Forelimb muscle (tissue), 1 donor: Measurements from ENCODE around the gene CLDN15. TPM values are rescaled to one million over a fixed set of nuclear protein-coding genes. Genes with fewer than 3 reads are reported as not detected.
A peak's percentile ranks its signal among the peaks of the same experiment; 100 is the strongest.

Source experiments
- DNase-seq: peaks from one replicate; pipeline ENCODE4 v3.0.0-alpha.2; 2013; ENCODE audit warnings: low read depth
- polyA plus RNA-seq: library from polyadenylated mRNA; unstranded; fragments of 120-200 nt; gene quantifications from one replicate; pipeline ENCODE4 v1.2.1, GENCODE V29; 2013; ENCODE audit not compliant: insufficient read length

Gene CLDN15
- polyA plus RNA-seq, 1 donor = 7.4 TPM

GRCh38 chr7:101244375-101245146 is 7.0 kb upstream of the CLDN15 start, which contains the start of gene FIS1:
FIS1 (minus strand) TSS chr7:101245081; CDS start chr7:101245004, 77 bp downstream.
- peak; percentile 81 for DNase-seq

GRCh38 chr7:101243646-101244374 is 6.2 kb upstream of the CLDN15 start:
- DNase-seq = no peak

GRCh38 chr7:101241443-101242349 is 4.1 kb upstream of the CLDN15 start:
- no peak for DNase-seq

GRCh38 chr7:101241015-101241363 is 3.4 kb upstream of the CLDN15 start:
- no peak for DNase-seq

GRCh38 chr7:101240226-101241014 is 2.8 kb upstream of the CLDN15 start:
- no peak for DNase-seq

- no peak for DNase-seq
These were observed 2.3 kb upstream of the CLDN15 start for GRCh38 chr7:101239951-101240220.

GRCh38 chr7:101239191-101239950 is 1.8 kb upstream of the CLDN15 start:
- DNase-seq = no peak

GRCh38 chr7:101238226-101239182 is 902 bp upstream of the CLDN15 start:
- DNase-seq = no peak

GRCh38 chr7:101236292-101236835 is 1.2 kb downstream of the CLDN15 start:
- no peak for DNase-seq

GRCh38 chr7:101235522-101235921 is 2.1 kb downstream of the CLDN15 start:
- no peak for DNase-seq

- no peak for DNase-seq
These were observed 2.6 kb downstream of the CLDN15 start for GRCh38 chr7:101235050-101235449.

- no peak for DNase-seq
These were observed 3.0 kb downstream of the CLDN15 start for GRCh38 chr7:101234636-101235035.

GRCh38 chr7:101233907-101234547 is 3.6 kb downstream of the CLDN15 start:
- DNase-seq = no peak

- DNase-seq = no peak
These were observed 5.3 kb downstream of the CLDN15 start for GRCh38 chr7:101232141-101232850.

GRCh38 chr7:101231644-101232043 is 6.0 kb downstream of the CLDN15 start:
- no peak for DNase-seq

- DNase-seq = no peak
These were observed 10.9 kb downstream of the CLDN15 start for GRCh38 chr7:101226721-101227120.

GRCh38 chr7:101225650-101226049 is 12.0 kb downstream of the CLDN15 start:
- DNase-seq = no peak

GRCh38 chr7:101223528-101223927 is 14.1 kb downstream of the CLDN15 start:
- no peak for DNase-seq
